NB4 (cell line): Measurements from ENCODE around the gene CACNG4.

Experiments
- CTCF ChIP-seq: IDR thresholded peaks from one replicate; pipeline ENCODE4 v1.5.1; 2012; ENCODE audit warnings: low read depth, low read length
- MYC ChIP-seq: IDR thresholded peaks from 2 replicates; pipeline ENCODE4 v1.6.1; 2011; ENCODE audit warnings: low read depth, low read length
- POLR2A ChIP-seq: IDR thresholded peaks from 2 replicates; pipeline ENCODE4 v1.6.1; 2011; ENCODE audit warnings: mild to moderate bottlenecking; ENCODE audit not compliant: insufficient read length; ENCODE audit errors: extremely low read depth
- TF ChIP-seq, protein P1 (sequence below): IDR thresholded peaks from 2 replicates; pipeline ENCODE4 v1.6.1; 2011; ENCODE audit warnings: low read depth, low read length

GRCh38 chr17:67041531-67041930 is 77.0 kb downstream of the CACNG4 start:
- TF ChIP-seq POLR2A (no peak), CTCF (no peak), MYC (no peak)
- TF ChIP-seq, protein P1, sequence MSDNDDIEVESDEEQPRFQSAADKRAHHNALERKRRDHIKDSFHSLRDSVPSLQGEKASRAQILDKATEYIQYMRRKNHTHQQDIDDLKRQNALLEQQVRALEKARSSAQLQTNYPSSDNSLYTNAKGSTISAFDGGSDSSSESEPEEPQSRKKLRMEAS, result no peak
